HG03378 (cell line): ENCODE data around the gene MRPL52.
"Not testable (repeated sequence)": the region's sequence is repeated elsewhere in the genome, so short reads cannot be mapped to it uniquely, and the experiment has no call there.

ENCODE experiments used
- ATAC-seq: cut with Tn5 transposase; IDR thresholded peaks from one replicate; pipeline ENCODE4 v1.9.1; 2021; ENCODE audit warnings: mild to moderate bottlenecking, moderate library complexity; ENCODE audit not compliant: unreplicated experiment

MRPL52 gene

GRCh38 chr14:22852599-22852939 lies 22.9 kb downstream of the MRPL52 start:
- no peak for ATAC-seq

- peak; percentile 66 for ATAC-seq
Measured at GRCh38 chr14:22852940-22853767, 23.5 kb downstream of the MRPL52 start.

- ATAC-seq = not testable (repeated sequence)
Measured at GRCh38 chr14:22854296-22854695, 24.6 kb downstream of the MRPL52 start.

GRCh38 chr14:22854963-22855724 lies 25.5 kb downstream of the MRPL52 start:
- ATAC-seq = no peak

- ATAC-seq = no peak
Measured at GRCh38 chr14:22856428-22856827, 26.7 kb downstream of the MRPL52 start.

- not testable (repeated sequence) for ATAC-seq
Measured at GRCh38 chr14:22860377-22860776, 30.7 kb downstream of the MRPL52 start.

GRCh38 chr14:22861651-22862050 lies 32.0 kb downstream of the MRPL52 start:
- no peak for ATAC-seq

GRCh38 chr14:22864979-22865378 lies 35.3 kb downstream of the MRPL52 start:
- no peak for ATAC-seq

- no peak for ATAC-seq
Measured at GRCh38 chr14:22865424-22866405, 36.0 kb downstream of the MRPL52 start.

GRCh38 chr14:22866874-22867273 lies 37.2 kb downstream of the MRPL52 start:
- ATAC-seq = no peak

- peak; percentile 53 for ATAC-seq
Measured at GRCh38 chr14:22870811-22871223, 41.1 kb downstream of the MRPL52 start.

GRCh38 chr14:22871224-22872032 lies 41.7 kb downstream of the MRPL52 start, which contains the start of gene LRP10:
LRP10 (plus strand) TSS chr14:22871740; CDS start chr14:22872304, 564 bp downstream.
- ATAC-seq = peak; percentile 66

GRCh38 chr14:22872033-22872832 lies 42.5 kb downstream of the MRPL52 start:
- ATAC-seq = no peak

- ATAC-seq = no peak
Measured at GRCh38 chr14:22872833-22873520, 43.3 kb downstream of the MRPL52 start.

- no peak for ATAC-seq
Measured at GRCh38 chr14:22875003-22875747, 45.5 kb downstream of the MRPL52 start.

GRCh38 chr14:22875748-22876319 lies 46.1 kb downstream of the MRPL52 start:
- ATAC-seq = no peak

GRCh38 chr14:22877000-22877501 lies 47.4 kb downstream of the MRPL52 start:
- ATAC-seq = no peak
